ENCODE measurements around the gene SCP2D1. TPM values are rescaled to one million over a fixed set of nuclear protein-coding genes. Genes with fewer than 3 reads are reported as not detected.

SCP2D1 gene
- not detected in 5 replicates for total RNA-seq (2022; extraction: Qiagen RNA extraction)

GRCh38 chr20:18813483-18813882 is at the start of gene SCP2D1:
SCP2D1 (plus strand) TSS chr20:18813783; CDS start chr20:18813816, 33 bp downstream.

Other genes starting within 250 kb of the SCP2D1 start
- 115 to 163 TPM (median 128 TPM) in 5 replicates for gene SMIM26, start 246.4 kb upstream of the SCP2D1 start, total RNA-seq (2022; extraction: Qiagen RNA extraction)
- gene DTD1, start 225.7 kb upstream of the SCP2D1 start, total RNA-seq (2022; extraction: Qiagen RNA extraction) = 79.5 to 86.5 TPM (median 80.3 TPM) in 5 replicates

Data from A549 treated with Mapracorat at 1 μM for 4 hours (cell line).